ENCODE results near the gene DENND2A.
"Not testable (repeated sequence)": the region's sequence is repeated elsewhere in the genome, so short reads cannot be mapped to it uniquely, and the experiment has no call there.

Gene DENND2A

DNA sequence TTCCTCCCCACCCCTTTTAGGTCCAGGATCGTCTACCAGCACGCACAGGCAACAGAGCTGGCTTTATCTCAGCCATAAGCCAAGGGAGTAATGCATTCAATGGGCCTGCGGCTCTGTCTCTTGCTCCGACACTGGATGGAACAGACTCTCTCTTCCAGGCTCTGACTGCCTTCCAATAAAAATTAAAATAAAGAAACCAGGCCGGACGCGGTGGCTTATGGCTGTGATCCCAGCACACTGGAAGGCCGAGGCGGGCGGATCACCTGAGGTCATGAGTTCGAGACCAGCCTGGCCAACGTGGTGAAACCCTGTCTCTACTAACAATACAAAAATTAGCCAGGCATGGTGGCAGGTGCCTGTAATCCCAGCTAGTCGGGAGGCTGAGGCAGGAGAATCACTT, 4.1 kb upstream of the DENND2A start:
- DNase-seq, result not testable (repeated sequence)

DNA sequence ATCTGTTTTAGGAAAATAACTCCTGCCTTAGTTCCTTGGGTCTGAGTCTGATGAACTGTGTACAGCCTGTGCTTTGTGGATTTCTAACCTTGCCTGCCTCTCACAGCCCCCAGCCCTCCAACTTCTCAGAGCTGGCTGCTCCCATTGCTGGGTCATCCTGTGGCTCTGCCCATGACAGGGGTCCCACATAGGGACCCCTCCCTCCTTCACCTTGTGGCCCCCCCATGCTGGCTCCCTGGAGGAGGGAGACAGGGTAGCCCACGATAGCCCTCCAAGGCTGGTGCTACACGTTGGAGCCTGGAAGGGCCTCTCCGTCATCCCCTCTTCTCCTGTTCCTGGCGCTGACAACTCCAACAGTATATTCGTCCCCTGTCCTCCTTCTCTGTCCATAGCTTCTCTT, 2.8 kb upstream of the DENND2A start:
- no peak for DNase-seq

DNA sequence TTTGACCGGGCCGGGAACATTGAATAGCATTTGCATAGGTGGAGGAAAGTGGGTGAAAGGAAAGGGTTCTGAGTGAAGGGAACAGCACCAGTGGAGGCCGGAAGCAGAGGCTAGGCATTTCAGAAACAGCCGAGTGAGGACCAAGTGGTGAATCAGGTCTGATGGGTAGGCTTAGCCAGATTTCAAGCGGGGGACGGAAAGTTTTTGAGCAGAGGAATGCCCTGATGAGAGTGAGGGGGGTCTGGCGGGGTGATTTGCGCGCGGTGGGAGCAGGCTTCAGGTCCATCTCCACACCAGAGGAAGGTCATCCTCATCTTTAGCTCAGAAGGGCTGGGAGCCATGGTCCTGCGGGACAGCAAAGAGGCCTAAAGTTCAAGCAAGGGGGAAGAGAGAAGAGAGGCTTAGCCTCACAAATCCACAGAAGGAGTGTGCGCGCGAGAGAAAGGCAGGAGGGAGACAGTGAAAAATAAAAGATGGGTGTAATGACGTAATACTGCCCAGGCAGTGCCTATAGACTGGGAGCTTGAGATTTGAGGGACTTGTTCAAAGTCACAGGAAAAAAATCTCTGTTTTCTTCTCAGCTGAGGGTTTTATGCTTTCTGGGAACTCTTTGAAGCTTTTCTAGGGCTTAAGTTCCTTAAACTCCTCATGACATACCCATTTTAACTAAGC, 1.0 kb upstream of the DENND2A start:
- no peak for DNase-seq

DNA sequence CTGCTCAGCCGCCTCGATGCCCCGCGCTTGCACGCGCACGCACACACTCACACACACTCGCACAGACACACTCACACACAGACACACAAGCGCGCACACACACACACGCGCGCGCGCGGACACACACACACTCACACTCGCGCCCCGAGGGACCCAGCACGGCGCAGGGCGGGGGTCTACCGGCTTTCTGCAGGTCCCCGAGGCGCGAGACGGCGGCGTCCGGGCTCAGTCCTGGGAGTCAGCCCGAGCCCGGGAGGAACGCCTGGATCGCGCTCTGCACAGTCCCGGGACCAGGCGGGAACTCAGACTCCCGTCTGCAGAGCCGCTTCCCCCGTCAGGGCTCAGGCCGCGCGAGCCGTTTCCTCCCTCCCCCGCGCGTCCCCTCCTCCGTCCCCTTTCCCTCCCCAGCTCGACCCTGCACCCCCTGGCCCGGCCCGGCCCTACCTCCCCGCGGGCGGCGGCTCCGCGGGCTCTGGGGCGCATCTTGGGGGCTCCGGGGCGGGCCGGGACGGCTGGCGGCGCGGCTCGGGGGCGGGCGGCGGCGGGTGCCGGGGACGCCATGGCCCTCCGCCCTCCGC, 464 bp downstream of the DENND2A start:
- no peak for DNase-seq

DNA sequence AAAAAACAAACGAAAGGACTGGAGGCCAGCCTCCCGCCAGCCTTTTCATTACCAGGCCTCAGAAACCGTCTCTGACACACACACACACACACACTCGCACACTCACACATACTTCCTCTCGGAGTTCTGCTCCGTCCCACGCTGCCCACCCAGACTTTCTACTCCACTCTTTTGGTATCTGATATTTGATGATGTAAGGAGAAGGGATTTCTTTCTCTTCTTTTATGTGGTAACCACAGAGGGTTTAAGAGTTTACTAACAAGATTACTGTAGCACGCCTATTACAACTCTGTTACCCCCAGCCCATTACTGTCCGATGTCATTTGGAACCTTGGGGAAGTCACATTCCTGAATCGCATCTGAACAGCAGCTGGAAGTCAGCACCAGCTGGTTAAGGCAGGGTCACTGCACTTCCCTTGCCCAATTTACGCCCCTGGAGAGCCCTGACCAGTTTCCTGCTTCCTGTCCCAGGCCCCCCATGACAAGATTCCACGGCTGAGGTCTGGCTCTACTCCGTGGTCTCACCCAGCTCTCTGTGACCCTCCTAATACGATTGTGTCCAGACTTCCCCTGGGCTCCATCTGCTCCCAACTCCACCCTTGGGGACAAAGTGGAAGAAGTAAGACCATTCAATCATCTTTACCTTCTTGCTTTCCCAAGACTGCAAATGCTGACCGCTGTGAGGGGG, 1.1 kb downstream of the DENND2A start:
- no peak for DNase-seq

DNA sequence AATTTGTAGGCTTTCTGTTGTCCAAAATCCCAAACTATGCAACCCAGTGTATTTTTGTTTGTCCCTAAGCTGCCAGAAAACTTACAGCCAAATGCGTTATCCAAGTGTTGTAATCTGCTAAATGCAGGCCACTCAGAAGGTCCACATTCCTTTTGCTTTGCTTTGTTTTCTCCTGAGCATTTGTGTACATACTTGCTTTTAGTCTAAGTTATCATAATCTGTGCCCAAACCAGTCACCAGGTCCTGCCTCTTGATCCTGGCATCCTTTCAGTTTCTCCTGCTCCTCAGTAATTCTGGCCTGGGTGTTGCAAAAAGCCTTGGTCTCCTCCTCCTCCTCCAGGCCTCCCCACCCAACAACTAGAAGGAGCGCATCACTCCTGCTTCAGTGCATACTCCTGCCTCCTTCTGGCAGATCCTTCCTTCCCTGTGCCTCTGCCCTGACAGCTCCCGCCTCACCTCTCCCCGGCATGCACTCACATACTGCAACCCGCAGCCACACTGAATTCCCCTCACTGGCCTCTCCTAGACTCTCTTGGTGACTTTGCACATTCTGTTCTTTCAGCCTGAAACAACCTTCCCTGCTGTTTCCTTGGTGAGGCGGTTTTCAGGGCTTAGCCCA, 2.3 kb downstream of the DENND2A start:
- DNase-seq, result no peak

DNA sequence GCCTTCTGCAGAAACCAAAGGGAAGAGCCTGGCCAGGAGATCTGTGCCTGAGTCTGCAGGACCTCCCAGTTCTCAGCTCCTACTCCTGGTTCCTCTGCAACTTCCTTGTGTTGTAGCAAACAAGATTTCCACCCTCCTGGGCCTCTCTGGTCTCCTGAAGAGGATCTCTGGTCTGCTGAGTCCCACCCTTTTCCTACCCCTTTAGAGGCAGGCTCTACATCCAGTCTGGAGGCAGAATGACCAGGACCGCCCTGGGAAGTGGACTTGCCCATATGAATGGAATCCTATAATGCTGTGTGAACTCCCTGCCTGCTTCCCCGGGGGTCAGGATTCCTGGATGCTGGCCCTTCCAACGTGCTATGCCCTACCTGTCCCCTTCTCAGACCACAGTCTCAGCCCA, 3.2 kb downstream of the DENND2A start:
- no peak for DNase-seq

DNA sequence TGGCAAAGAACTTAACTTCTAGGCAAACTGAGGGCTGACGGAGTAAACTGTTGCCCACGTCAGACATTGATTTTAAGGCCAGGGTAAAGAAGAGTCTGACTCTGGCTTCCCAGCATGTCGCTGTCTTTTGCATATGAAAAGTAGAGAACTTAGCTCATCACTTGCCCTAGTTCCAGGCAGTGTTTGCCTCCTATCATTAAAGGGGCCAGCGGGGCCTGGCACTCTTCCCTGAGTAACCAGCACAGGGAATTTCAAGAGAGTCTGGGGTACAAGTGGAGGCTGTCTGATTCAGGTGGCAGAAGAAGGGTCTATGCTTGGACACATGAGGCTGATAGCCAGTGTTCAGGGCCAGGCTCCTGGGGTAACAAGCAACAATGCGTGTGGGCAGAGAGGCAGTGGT, 4.8 kb downstream of the DENND2A start:
- no peak for DNase-seq

DNA sequence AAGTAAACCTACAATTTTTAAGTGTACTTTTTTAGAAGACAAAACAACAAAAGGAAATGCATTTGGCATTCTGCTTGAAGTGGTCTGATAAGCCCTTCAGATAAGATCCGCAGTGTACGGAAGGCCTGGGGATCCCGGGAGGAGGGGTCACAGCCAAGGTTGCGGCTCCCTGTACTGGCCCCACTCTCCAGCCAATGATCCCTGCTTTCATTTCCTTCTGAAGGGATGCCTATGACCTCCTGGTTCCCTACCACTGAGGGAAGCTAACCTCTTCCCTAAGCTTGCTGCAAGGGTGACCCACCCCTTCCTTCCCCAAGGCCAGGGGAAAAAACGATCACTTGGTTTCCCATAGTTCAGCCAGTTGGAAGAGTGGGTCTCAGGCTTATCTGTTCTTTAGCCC, 5.3 kb downstream of the DENND2A start:
- DNase-seq, result no peak

DNA sequence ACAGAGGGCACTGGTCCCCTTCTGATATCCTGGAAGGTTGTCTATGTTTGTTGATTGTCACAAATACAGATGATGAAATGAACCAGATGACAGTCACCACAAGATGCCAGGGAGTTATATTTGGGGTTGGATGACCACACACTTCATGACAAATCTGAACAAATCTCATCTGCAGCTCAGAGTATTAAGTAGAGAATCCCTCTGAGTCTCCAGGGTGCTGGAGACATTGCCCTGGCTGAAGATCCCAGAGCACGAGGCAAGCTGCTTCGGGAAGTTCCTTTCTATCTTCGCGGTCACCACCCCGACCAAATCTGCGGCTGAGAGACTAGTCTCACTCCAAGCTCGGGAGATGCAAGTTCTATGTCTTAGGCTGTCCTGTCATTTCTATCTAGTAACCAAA, 9.0 kb downstream of the DENND2A start:
- DNase-seq, result no peak

DNA sequence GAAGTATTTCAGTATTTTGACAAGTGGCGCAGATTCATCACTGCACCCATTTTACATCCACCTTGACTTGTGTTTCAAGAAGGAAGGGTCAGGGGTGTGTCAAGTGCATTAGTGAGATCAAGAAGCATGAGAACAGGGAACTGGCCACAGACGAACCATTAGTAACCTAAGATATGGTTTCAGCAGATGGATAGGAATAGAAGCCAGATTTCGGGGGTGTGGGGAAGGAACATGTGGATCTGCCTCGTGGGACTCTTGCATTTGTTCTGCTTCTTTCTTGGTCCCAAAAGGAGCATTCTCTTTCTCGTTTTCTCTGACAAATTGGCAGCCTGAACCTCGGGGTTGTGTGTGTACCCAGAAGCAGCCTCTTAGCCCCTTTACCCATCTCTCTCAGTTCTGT, 9.6 kb downstream of the DENND2A start:
- DNase-seq, result no peak

DNA sequence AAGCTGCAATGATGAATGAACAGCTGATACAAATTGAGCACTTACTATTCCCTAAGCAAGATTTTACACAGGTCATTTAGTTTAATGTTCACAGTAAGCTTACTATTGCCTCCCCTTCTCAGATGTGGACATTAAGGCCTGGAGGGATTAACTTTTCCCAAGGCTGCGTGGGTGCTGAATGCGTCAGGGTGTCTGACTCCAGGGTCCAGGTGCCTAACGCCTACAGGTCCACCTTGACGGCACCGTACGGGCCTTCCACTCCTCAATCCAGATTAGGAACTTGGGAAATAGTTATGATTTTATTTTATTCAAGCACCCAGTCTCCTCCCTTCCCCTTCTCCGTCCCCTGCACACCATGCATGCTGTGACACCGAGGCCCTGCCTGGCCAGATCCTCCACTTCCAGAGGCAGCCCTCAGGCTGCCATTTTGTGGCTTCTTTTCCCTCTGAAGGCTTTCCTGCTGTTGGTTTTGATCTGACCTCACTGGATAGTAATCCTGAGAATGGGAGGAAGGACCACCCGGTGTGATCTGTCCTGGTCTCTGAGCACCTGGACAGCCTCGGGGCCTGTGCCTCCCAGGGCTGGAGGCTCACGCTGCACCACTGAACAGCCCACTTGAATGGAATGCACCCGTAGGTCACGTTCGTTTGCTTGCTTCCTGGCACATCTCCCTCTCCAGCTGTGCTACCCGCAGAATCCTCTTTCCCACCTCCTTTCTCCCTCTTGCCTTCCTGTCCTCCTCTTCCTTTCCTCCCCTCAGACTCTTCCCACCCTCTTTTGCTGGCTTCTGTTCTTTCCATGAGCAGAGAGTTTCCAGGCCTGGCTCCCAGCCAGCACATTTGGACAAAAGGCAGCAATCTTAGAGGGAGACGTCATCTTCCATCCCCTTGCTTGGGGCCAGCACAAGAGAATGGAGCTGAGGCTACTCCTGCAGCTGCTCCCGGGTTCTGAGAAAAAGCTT, 14.4 kb downstream of the DENND2A start:
- no peak for DNase-seq

DNA sequence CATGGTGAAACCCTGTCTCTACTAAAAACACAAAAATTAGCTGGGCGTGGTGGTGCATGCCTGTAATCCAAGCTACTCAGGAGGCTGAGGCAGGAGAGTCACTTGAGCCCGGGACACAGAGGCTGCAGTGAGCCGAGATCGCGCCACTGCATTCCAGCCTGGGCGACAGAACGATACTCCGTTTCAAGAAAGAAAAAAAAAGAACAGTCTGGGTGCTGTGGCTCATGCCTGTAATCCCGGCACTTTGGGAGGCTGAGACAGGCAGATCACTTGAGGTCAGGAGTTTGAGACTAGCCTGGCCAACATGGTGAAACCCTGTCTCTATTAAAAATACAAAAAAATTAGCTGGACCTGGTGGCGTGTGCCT, 15.4 kb downstream of the DENND2A start:
- not testable (repeated sequence) for DNase-seq

DNA sequence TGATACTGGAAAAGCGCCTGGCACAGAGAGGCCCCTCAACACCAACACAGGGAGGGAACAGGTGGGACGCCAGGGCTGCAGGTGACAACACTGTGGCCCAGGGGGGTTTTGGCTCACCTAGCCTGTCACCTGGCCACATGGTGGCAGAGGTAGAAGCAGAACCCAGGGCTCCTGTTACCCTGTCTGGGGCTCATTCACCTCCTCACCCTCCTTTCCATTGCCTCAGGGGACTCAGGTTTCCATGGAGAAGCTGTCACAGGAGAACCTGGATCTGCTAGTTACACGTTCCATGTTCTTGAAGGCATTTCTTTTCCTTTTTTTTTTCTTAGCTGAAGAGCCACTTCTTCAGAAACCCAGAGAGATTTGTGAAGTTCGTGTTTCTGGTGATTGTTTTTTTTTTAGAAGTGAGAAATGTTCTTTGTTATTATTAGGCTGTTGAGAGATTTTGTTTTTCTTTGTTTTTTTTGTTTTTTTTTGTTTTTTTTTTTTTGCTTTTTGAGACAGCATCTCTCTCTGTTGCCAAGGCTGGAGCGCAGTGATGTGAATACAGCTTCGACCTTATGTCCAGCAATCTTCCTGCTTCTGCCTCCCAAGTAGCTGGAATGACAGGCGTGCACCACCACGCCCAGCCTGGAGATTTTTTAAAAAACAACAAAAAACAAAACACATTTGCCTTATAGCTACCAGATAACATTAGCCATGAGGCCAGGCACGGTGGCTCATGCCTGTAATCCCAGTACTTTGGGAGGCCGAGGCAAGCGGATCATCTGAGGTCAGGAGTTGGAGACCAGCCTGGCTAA, 16.0 kb downstream of the DENND2A start:
- DNase-seq, result no peak

DNA sequence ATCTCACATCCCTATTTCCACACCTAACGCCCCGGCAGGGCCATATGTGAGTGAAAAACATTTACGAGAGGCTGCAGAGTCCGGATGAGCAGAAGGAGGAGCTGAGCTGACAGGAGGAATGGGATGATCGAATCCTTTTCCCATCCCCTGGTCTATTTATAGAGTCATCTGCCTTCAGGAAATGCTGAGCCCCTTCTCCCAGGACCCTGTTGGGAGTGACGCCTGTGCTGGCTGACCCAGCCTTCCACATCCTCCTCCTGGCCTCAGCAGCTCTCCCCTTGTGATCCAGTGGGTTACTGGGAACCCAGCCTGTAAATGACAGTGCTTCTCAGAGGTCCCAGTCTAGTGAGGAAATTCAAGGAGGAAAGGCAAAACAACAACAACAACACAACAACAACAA, 16.6 kb downstream of the DENND2A start:
- no peak for DNase-seq

DNA sequence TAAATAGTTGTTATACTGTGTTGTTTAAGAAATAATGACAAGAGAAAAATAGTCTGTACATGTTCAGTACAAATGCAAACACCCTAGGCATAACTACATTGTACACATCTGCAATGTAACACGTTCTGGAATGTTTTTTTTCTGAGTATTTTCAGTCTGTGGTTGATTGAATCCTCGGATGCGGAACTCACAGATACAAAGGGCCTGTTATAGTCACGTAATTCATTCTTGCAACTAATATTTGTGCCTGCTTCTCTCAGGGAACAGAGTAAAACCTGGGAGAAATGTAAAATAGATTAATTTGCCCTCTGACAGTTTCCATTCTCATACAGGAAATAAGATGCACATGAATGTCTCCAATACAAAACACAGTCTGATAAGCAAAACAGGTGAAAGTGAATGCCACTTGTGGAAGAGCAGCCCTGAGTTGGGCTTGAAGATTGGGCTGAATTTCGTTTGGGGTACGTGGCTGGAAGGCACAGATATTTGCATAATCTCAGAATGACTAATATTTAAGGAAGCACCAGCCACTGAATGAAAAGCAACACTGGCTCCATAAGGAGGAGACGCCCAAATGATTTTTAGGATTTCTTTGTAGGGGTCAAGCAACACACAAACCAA, 19.1 kb downstream of the DENND2A start:
- no peak for DNase-seq

DNA sequence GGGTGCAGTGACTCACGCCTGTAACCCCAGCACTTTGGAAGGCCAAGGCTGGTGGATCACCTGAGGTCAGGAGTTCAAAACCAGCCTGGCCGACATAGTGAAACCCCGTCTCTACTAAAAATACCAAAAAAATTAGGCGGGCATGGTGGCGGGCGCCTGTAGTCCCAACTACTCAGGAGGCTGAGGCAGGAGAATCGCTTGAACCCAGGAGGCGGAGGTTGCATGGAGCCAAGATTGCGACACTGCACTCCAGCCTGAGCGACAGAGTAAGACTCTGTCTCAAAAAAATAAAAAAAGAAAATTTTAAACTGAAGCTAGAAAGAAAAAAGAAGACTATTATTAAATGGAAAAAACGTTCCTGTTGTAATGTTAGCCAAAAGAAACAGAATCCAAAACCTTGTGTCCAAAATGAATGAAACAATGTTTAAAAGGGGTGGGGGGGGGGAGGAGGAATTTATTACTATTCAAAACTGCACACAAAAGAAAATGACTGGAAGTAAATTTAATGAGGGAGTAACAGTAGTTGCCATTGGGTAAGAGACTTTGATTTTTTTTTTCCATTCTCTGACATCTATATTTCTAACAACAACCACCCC, 20.6 kb downstream of the DENND2A start:
- not testable (repeated sequence) for DNase-seq

DNA sequence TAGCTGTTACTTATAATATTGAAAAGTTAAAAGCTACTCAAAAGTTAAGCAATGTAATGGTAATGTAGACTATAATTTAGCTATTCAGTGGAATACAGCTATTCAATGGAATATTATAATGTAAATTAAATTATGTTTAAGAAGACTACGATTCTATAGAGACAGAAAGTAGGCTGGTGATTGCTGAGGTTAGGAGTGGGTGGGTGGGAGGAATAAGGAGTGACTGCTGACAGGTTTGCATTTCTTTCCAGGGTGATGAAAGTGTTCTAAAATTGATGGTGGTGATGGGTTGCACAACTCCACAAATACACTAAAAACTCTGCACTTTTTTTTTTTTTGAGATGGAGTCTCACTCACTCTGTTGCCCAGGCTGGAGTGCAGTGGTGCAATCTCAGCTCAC, 21.4 kb downstream of the DENND2A start:
- DNase-seq, result no peak

DNA sequence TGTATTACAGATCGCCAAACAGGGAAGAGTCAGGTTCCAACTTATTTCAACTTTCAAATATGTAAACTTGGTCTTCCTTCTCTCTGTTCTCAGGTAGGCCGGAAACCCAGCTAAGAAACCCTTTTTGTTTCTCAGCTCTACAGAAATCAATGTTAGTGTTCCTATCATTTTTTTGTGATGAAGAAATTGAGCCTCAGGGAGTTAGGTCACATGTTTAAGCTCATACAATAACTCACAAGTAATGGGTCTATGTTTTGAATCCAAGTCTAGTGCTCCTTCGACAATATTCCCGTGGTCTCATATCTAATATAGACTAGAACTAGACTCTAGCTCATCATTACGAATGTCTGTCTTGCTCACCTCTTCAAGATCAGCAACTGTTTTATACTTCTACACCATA, 22.3 kb downstream of the DENND2A start:
- DNase-seq, result no peak

DNA sequence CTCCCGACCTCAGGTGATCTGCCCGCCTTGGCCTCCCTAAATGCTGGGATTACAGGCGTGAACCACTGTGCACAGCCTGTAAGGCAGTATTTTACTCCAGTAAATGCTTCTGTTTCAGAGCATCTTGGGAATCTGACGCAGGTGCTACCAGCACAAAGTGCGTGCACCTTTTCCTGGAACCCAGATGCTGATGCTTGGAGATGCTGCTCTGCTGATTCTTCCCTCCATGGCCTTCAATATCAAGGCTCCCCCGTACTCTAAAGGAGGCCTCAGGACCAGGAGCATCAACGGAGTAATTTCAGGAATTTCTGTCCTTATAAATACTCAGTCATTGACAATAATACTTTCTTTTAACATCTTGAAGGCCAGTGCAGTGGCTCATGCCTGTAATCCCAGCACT, 23.5 kb downstream of the DENND2A start:
- no peak for DNase-seq

DNA sequence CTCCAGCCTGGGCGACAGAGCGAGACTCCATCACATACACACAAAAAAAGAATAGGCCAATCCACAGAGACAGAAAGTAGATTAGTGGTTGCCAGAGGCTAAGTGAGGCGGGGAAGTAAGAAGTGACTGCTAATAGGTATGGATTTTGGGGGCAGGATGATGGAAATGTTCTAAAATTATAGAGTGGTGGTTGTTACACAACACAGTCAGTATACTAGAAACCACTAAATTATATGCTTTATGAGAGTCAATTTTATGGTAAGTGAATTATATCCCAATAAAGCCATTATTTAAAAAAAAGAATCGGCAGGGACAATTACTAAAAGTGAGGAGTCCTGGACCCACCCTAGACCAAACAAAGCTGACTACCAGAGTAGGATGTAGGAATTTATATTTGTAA, 24.3 kb downstream of the DENND2A start:
- no peak for DNase-seq
